HG03103 (cell line): ENCODE results near the gene ZNF276.
"Not testable (repeated sequence)": the region's sequence is repeated elsewhere in the genome, so short reads cannot be mapped to it uniquely, and the experiment has no call there.

Source experiments
- ATAC-seq: cut with Tn5 transposase; IDR thresholded peaks from one replicate; pipeline ENCODE4 v1.9.1; 2021; ENCODE audit warnings: low read depth; ENCODE audit not compliant: unreplicated experiment

The ZNF276 gene

DNA sequence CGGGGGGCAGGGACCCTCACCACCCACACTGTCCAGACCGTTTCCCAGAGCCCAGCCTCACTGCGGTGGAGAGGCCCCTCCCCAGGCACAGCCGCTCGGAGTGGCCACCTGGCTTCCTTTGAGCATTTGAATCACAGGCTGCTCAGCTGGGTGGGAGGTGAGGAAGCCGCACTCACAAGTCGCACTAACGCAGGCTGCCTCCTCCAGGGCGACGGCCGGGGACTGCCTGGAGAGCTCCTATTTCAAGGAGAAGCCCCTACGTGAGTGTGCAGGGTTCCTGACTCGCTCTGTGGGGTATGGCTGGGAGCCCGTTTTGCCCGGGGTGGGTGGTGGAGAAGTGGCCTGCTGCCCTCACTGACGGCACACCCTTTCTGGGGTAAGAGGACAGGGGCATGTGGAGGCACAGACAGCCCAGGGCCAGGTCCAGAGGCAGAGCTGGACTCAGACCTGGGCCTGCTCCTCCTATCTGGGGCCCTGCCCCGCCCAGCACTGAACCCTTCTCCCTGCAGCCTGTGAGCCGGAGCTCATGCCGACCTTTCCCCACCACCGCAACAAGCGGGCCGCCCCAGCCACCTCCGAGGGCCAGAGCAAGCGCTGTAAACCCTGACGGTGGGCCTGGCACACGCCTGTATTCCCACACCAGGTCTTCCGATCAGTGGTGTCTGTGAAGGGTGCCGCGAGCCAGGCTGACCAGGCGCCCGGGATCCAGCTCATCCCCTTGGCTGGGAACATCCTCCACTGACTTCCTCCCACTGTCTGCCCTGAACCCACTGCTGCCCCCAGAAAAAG is 26.1 kb upstream of the ZNF276 start:
- ATAC-seq = no peak

DNA sequence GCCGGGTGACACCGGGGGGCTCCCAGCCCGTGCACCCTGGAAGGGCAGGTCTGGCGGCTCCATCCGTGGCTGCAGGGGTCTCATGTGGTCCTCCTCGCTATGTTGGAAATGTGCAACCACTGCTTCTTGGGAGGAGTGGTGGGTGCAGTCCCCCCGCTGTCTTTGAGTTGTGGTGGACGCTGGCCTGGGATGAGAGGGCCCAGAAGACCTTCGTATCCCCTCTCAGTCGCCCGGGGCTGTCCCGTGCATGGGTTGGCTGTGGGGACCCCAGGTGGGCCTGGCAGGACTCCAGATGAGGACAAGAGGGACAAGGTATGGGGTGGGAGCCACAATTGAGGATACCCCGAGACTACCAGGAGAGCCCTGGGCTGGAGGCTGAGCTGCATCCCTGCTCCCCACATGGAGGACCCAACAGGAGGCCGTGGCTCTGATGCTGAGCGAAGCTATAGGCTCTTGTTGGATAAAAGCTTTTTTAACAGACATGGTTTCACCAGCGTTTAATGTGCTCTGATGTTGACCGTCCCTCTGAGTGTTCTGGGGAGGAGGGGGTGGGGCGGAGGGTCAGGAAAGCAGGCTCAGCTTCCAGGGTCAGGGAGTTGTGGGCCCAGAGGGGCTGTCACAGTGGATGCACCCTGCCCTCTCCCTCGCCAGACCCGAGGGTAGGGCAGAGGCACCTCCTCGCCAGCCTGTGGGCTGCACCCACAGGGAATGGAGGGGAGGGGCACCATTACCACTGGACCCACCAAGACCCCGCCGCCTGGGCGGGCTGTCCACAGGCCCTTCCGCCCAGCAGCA is 25.3 kb upstream of the ZNF276 start:
- ATAC-seq = no peak

DNA sequence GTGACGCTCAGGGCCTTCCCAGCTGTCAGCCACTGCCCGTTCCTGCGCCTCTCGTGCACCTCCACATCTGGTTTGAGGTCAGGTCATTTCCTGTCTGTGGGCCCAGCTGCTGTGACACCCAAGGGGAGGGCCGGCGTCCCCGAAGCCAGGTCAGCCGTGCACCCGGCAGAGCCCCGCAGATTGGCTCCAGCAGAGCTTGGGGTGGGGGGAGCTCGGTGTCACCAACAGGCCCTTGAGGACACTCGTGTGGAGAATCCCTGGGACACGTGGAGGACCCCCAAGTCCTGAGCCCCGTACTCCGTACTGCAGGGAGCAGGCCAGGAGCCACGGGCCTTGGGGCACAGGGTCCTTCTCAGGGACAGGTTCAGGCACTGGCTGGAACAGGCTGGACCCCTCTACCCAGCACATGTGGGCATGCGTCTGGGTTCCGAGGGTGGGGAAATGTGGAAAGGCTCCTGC is 24.6 kb upstream of the ZNF276 start:
- no peak for ATAC-seq

DNA sequence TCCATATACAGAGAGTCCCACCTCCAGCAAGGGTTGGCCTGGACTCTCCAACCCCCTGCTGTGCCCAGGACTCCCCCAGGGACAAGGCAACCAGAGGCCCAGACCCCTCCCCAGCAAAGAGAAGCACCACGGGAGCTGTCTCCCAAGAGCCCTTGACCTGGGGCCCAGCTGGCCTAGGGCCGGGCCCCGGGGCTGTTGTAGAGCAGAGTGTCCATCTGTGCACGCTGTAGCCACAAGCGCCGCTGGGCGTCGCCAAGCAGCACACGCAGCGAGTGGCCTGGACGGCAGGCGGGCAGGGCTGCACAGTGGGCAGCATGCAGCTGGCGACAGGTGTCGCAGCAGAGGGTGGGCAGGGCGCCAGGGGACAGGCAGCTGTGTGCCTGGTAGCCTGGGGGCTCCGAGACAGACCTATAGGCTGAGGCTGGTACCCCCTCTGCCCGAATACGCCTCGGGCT is 24.1 kb upstream of the ZNF276 start:
- no peak for ATAC-seq

DNA sequence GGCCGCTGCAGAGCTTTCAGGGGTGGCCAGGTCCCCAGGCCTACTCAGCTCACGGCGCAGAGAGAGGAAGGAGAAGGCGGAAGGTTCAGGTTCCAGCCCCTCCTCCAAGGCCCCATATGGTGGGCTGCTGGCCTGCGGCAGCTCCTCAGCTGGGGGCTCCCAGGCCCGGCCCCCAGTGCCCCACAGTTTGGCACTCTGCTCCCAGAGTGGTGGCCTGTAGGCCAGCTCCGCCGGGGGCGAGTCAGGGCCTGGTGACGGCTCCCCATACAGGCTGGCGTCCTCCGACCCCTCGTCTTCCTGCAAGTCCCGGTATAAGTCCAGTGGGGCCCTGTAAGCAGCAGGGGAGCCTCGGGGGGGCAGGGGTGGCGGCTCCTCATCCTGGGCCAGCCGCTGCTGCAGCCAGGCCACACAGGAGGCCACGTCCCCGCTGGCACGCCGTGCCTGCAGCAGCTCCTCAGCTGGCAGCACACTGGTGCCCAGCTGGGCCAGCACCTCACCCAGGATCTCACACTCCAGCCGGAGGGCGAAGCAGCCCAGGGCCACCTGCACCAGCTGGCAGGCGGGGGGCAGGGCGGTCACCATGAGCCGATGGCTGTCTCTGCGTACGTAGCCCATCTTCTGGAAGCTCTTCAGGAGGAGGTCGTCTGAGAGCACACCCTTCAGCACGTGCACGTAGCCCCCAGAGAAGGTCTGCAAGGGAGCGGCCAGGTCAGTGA is 23.6 kb upstream of the ZNF276 start:
- no peak for ATAC-seq

DNA sequence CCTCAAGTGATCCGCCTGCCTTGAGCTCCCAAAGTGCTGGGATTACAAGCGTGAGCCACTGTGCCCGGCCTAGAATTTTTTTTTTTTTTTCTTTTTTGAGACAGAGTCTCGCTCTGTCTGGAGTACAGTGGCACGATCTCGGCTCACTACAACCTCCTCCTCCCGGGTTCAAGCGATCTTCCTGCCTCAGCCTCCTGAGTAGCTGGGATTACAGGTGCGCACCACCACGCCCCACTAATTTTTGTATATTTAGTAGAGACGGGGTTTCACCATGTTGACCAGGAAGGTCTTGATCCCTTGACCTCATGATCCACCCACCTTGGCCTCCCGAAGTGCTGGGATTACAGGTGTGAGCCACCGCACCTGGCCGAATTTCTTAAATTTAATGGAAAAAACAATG is 22.6 kb upstream of the ZNF276 start:
- ATAC-seq = not testable (repeated sequence)

DNA sequence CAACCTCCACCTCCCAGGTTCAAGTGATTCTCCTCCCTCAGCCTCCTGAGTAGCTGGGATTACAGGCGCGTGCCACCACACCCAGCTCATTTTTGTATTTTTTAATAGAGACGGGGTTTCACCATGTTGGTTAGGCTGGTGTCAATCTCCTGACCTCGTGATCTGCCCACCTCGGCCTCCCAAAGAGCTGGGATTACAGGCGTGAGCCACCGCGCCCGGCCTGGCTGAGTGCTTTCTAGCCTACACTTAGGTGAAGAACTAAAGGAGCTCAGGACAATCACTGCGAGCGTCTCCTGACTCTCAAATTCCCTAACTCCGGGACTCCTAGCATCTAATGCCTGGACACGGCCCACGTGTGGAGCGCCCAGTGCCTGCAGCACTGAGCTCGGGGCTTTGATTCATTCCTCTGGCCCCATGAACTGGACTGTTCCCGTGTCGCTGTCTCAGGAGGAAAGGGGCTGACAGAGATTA is 21.7 kb upstream of the ZNF276 start:
- not testable (repeated sequence) for ATAC-seq

DNA sequence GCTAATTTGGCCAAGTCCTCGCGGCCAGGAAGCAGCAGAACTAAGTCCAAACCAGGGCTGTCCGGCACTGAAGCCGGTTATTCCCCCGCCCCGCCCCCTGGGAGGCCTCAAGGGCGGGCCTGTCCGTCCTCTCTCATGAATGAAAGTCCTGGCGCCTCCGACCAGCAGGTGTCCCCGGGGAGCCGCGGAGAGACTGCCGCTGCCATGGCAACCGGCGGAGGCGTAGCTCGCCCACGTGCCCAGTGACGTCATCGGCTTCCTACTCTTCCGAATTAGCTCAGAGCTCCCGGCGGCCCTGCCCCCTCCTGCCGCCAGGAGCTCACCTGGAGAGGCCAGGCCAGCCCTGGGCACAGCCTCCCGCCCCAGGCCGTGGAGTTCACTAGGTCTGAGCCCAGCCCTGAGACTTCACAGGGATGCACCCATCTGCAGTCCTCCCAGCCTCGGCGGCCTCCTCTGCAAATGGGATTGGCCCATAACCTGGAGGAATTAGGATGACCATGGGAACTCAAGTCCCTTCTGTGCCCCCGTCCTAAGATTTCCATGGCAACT is 21.2 kb upstream of the ZNF276 start:
- peak; percentile 30 for ATAC-seq

DNA sequence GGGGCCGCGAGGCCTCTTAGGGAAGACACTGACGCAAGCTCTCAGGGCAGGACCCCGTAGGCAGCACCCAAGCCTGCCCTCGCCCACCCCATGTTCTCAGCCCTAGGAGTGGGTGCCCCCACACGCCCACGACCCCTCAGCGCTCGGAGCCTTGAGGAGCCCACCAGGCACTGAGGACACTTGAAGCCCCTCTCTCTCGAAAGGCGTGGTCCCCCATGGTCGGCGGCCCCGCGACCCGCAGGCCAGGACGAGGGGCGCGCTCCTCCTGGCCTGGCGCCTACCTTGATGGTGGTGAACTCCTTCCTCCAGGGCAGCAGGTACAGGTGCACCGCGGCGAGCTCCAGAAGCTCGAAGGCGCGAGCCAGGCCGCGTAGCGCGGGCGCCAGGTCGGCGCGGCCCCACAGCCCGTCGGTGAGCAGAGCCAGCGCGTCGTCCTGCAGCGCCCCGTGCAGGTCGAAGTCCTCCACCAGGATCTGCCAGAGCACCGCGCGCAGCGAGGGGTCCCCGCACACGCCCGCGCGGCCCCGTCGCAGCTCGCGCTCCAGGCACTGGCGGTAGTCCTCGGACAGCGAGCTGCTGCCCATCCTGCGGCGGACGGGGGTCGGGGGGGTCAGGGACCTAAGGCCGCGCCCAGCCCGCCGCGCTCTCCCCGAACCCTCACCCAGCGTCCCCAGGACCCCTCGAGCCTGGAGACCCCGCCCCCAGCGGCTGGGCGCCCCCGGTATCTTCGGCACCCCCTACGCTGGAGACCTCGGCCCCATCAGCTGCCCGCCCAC is 20.5 kb upstream of the ZNF276 start:
- ATAC-seq = no peak

DNA sequence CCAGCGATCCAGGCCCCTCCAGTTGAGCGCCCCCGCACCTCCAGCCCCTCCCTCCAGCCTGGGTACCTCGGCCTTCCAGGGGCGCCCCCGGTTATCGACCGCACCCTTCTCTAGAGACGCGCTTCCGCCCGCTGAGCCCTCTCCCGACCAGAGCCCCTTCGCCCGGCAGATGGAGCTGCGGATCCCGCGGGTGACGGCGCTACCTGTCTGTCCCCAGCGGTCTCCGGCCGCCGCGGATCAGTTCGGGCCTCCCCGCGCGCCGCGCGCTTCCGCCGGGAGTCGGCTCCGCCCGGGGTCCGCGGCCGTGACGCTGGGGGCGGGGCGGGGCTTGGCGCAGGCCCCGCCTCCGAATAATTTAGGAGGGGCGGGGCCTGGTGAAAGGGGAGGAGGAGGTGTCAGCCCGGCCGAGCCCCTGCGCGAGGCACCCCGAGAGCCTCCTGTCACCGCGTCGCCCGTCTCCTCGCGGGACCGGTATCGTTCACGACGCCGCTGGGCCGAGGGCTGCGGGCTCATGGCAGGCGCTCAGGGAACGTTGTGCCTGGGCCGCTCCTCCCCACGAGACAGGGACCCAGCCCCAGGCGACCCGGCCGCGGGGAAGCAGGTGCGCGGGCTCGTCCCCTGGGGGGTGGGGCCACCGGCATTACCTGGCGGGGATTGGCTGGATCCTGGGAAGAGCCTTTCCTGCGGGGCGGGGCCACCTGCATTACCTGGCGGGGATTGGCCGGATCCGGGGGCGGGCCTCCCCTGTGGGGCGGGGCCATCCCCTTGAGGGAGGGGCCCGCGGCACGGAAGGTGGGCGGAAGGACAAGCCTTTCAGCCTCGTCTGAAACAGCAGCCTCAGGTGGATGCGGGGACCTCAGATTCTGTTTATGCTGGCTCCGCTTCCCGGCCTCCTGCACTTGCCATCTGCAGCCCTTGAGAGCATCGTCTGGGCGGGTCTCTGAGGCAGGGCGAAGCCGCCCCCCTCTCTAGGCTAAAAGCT is 19.6 kb upstream of the ZNF276 start, which contains the start of gene SPATA2L:
SPATA2L (minus strand) TSS at position 281 of the 982 bp plus-strand sequence. CDS start 473 bp downstream, outside the sequence.
- ATAC-seq = peak; percentile 56

DNA sequence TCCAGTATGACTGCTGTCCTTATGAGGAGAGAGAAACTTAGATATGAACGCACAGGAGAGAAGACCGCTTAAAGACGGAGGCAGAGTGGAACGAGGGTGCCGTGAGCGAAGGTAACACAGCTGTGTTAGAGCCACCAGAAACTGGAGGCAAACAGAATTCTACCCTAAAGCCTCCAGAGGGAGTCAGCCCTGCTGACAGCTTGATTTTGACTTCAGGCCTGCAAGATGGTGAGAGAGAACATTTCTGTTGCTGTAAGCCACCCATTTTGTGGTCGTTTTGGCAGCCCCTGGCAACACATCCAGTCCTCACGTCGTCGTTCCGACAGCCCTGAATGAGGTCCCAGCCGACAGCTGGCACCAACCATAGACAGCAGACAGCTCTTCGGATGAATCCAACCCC is 17.1 kb upstream of the ZNF276 start:
- ATAC-seq = no peak

DNA sequence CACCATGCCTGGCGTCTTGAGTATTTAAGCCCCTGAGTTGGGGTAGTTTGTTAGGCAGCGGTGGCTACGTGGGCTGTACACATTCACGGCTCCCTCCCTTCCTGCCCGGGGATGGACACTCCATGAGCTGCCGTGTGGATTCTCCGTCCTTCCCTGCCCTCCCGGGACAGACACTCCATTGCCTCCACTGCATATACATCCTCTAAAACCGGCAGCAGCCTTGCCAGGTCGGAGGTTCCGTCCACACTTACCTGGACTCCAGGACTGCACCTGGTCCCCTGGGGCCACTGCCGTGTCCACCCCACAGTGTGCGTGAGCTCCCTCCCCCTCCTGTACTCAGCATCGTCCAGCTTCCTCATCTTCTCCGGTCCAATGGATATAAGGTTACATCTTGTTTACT is 16.3 kb upstream of the ZNF276 start:
- ATAC-seq = no peak

DNA sequence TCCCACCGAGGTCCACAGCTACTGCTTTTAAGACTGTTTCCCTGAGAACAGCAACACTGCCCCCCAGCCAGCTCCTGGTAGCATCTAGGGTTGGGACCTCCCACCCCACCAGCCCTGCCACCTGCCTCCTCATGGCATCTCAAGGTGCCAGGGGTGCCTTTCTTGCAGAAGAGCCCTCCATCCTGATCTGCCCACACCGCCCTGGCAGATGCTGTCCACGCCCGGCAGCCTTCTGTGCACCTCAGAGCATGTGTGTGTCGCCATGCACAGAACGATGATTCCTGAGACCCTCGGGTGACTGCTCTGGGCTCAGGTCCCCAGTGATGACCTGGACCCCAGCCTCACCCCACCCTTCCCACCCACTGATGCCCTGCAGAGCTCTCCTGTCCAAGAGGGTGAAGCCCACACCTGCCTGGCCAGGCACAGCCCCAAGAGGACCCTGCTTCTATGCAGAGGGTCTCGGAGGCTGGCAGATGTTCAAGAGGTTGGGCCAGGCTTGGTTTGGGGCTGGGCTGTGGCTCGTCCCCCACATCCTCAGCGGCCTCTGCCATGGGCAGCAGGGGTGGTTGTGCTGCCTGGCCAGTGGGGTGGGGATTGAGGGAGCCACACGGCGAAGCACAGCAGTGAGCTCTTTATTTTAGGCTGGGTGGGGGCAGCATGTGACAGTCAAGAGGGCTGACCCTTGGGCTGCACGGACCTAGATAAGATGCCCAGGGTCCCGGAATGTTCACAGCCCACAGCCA is 14.6 kb upstream of the ZNF276 start:
- ATAC-seq = no peak

DNA sequence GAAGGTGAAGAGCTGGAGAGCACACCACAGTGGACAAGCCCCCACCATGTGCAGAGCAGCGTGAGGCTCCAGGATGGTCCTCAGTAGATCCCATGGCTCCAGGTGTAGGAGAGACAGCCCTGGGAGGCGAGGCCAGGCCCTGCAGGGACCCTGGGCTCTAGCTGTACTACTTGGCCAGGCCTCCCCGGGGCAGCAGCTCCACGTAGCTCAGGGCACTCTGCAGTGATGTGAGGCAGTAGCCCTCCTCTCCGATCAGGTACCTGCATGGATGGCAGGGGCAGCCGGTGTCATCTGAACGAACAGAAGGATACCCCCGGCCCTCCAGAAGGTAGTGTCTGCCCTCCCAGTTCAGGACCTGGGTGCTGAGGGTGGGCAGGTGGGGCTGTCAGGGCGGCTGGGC is 13.6 kb upstream of the ZNF276 start:
- no peak for ATAC-seq

DNA sequence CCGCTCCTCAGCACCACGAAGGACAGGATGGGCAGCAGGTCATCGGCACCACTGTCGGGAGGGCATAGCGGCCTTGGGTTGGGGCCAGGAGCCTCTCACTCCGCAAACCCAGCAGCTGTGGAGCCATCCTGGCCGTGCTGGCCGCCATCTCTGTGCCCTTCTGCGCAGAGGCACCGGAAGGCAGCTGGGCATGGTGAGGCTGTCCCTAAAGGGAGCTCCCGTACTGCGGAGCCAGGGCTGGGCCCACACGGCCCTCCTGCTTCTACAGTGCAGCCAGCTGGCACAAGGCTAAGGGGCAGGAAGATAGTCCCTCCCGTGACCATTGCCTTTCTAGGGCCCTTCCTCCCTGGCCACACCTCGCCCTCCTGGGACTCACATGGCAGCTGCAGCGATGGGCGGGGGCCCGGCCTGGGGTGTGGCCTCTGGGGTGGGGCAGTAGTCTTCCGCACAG is 12.8 kb upstream of the ZNF276 start:
- no peak for ATAC-seq

DNA sequence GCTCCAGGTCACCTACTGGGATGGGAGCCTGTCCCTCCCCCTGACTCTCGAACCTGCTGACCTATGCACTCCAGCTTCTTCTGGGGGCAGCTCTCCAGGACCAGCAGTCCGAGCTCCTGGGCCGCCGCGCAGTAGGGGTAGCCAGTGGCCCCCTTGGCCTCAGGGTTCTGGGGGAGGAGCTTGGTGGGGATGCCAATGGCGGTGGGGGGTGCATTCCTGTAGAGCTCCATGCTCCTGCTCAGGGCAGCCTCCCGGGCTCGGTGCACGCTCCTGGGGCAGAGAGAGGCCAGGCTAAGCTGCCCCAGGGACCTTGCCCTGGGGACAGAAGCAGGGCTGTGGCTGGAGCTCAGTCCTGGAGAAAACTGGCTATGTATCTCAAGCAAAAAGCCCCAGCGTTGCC is 12.2 kb upstream of the ZNF276 start:
- no peak for ATAC-seq

DNA sequence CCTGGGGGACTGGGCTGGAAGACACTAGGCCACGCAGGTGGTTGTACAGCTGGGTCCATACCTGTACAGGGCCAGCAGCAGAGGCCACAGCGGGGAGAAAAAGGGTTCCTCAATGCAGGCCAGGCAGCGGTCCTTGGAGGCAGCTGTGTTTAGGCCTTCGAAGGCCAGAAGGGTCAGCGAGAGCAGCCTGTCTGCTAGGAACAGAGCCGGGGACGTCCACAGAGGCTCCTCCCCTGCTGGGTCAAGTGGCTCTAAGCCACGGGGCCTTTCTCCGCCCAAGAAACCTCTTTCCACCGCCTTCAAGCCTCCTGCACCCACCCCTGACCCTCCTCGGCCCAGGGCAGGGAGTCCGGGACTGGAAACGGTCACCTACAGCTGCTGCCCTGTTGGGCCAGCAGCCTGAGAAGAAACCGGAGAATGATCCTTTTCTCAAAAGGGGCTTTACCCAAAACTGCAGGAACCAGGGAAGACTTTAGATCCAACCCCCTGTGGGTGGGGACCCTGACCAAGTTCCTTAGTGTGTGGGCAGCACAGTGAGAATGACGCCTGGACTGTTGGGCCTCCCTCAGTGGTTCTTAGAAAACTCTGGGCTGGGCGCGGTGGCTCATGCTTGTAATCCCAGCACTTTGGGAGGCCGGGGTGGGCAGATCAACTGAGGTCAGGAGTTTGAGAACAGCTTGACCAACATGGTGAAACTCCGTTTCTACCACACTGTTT is 11.5 kb upstream of the ZNF276 start:
- no peak for ATAC-seq
